PC-3 (cell line): ENCODE measurements around the gene MCHR1. TPM values are rescaled to one million over a fixed set of nuclear protein-coding genes. Genes with fewer than 3 reads are reported as not detected.

Source experiments
- ATAC-seq: fragments of 200-7000 bp; cut with Tn5 transposase; 2 replicates; pipeline ENCODE4 v1.9.1; 2020; ENCODE audit warnings: mild to moderate bottlenecking, moderate library complexity
- BruUV-seq: library from RNA; stranded (reverse); fragments of 400-500 nt; replicated peaks from 2 replicates; lab custom pipeline; 2021; lab: Mats Ljungman, UMichigan
- CTCF ChIA-PET: fragments of 300-600 bp; sonication (Branson Sonifier 250); formaldehyde crosslinking; loops from one replicate; lab custom pipeline; 2022; ENCODE audit warnings: antibody characterized with exemption; lab: Charles Lee
- POLR2A ChIA-PET: fragments of 300-600 bp; sonication (Branson Sonifier 250); formaldehyde crosslinking; loops from one replicate; lab custom pipeline; 2022; ENCODE audit warnings: antibody characterized with exemption; ENCODE audit not compliant: unreplicated experiment; lab: Charles Lee
- DNase-seq: peaks from one replicate; pipeline ENCODE4 v3.0.0-alpha.2; 2015
- H2AFZ ChIP-seq: fragments of 300-600 bp; sonication (generic); 2 replicates; pipeline ENCODE4 v1.6.0; 2016; ENCODE audit warnings: antibody characterized with exemption, low read length
- H3F3A ChIP-seq: fragments of 300-600 bp; sonication (generic); one replicate; pipeline ENCODE4 v1.6.0; 2017; ENCODE audit warnings: antibody characterized with exemption, low read length, control low read depth, mild to moderate bottlenecking; ENCODE audit not compliant: unreplicated experiment
- H3K27ac ChIP-seq: fragments of 300-600 bp; sonication (generic); 2 replicates; pipeline ENCODE4 v1.5.1; 2016; ENCODE audit warnings: mild to moderate bottlenecking, low read length
- H3K27me3 ChIP-seq: fragments of 300-600 bp; sonication (generic); 2 replicates; pipeline ENCODE4 v1.6.1; 2016; ENCODE audit warnings: low read length, mixed read lengths
- H3K36me3 ChIP-seq: fragments of 300-600 bp; sonication (generic); 2 replicates; pipeline ENCODE4 v1.6.1; 2016; ENCODE audit warnings: low read depth, mixed run types, low read length, mixed read lengths
- H3K4me1 ChIP-seq: fragments of 300-600 bp; sonication (generic); 2 replicates; pipeline ENCODE4 v1.5.1; 2016; ENCODE audit warnings: low read length; ENCODE audit not compliant: insufficient read depth
- H3K4me2 ChIP-seq: fragments of 300-600 bp; sonication (generic); 2 replicates; pipeline ENCODE4 v1.6.0; 2016; ENCODE audit warnings: low read length
- H3K4me3 ChIP-seq: fragments of 300-600 bp; sonication (generic); 2 replicates; pipeline ENCODE4 v1.5.1; 2016; ENCODE audit warnings: mild to moderate bottlenecking, low read length, mixed read lengths
- H3K79me2 ChIP-seq: fragments of 300-600 bp; sonication (generic); 2 replicates; pipeline ENCODE4 v1.6.1; 2017; ENCODE audit warnings: low read length, mixed read lengths
- H3K9ac ChIP-seq: fragments of 300-600 bp; sonication (generic); 2 replicates; pipeline ENCODE4 v1.6.0; 2016; ENCODE audit warnings: mild to moderate bottlenecking, low read length
- H3K9me2 ChIP-seq: fragments of 300-600 bp; sonication (generic); replicated peaks from 2 replicates; pipeline ENCODE4 v1.6.1; 2016; ENCODE audit warnings: mixed run types, low read length, mixed read lengths
- H3K9me3 ChIP-seq: fragments of 300-600 bp; sonication (generic); 2 replicates; pipeline ENCODE4 v1.6.1; 2016; ENCODE audit warnings: low read length, mixed read lengths
- H4K20me1 ChIP-seq: fragments of 300-600 bp; sonication (generic); 2 replicates; pipeline ENCODE4 v1.6.1; 2016; ENCODE audit warnings: low read length, mixed read lengths
- CTCF ChIP-seq: fragments of 300-600 bp; sonication (generic); conservative IDR thresholded peaks from 2 replicates; pipeline ENCODE4 v1.5.1; 2017; ENCODE audit warnings: antibody characterized with exemption, low read depth, mild to moderate bottlenecking, low read length
- EZH2 ChIP-seq: fragments of 300-600 bp; sonication (generic); IDR thresholded peaks from one replicate; pipeline ENCODE4 v1.6.1; 2017; ENCODE audit warnings: antibody characterized with exemption, mild to moderate bottlenecking, low read length; ENCODE audit not compliant: unreplicated experiment
- EZH2phosphoT487 ChIP-seq: fragments of 300-600 bp; sonication (generic); IDR thresholded peaks from 2 replicates; pipeline ENCODE4 v1.6.1; 2018; ENCODE audit warnings: mild to moderate bottlenecking, antibody characterized with exemption, low read length, borderline replicate concordance
- intact Hi-C: fragments of 100-400 bp; cut with micrococcal nuclease; formaldehyde crosslinking; loops from 2 replicates; pipeline ENCODE4 v1.9.0; 2023
- total RNA-seq: library from RNA; depleted of rRNA; stranded (reverse); fragments of >200 nt; gene quantifications from 2 replicates; pipeline ENCODE4 v1.2.3, GENCODE V29; 2014

The MCHR1 gene
- total RNA-seq, 1 experiment from 2014 or later = not detected

DNA sequence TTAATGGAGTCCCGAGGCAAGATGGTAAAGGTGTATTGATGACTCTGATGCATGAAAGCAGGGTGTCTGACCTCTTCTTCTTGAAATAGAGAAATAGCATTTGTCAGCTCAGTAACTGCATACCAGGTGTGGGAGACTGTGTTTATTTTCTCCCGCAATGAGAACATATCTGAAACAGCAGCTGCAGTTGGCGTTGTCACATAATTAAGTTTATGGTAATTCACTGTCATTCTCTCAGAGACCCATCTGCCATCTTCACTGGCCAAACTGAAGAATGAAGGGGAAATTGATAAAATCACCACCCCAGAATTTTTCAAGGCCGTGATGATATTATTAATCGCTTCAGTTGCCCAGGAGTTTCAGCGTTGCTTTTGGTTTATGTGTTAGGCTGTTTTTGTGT, 20.1 kb upstream of the MCHR1 start:
- TF ChIP-seq EZH2phosphoT487 (no peak), CTCF (no peak), EZH2 (no peak)
- Histone ChIP-seq H3K27ac (no peak overlapping the region), H3K9ac (no peak overlapping the region), H3K4me1 (peaks cover 5% of the 10 kb centered on the region; the same call in 1 of the 2 replicates), H4K20me1 (no peaks in the 10 kb centered on the region), H3K79me2 (no peaks in the 10 kb centered on the region), H3K4me3 (no peak overlapping the region), H3K9me2 (no peaks in the 10 kb centered on the region), H3K9me3 (no peaks in the 10 kb centered on the region), H3K4me2 (no peak overlapping the region), H3K27me3 (no peaks in the 10 kb centered on the region), H3K36me3 (no peaks in the 10 kb centered on the region), H3F3A (no peaks in the 10 kb centered on the region), H2AFZ (no peak overlapping the region)
- ChIA-PET POLR2A (no interaction called here), CTCF (no interaction called here)
- no peak for ATAC-seq
- intact Hi-C loops = no loop called here
- DNase-seq = no peak
- no TSS peak for BruUV-seq

- Histone ChIP-seq H4K20me1 (no peaks in the 10 kb centered on the region), H3K36me3 (no peaks in the 10 kb centered on the region), H2AFZ (no peak overlapping the region), H3K9me3 (no peaks in the 10 kb centered on the region), H3K9ac (no peak overlapping the region), H3K9me2 (no peaks in the 10 kb centered on the region), H3K79me2 (no peaks in the 10 kb centered on the region), H3F3A (no peaks in the 10 kb centered on the region), H3K27ac (no peak overlapping the region), H3K4me2 (no peak overlapping the region), H3K4me1 (no peaks in the 10 kb centered on the region), H3K27me3 (no peaks in the 10 kb centered on the region), H3K4me3 (no peak overlapping the region)
- ChIA-PET CTCF (no interaction called here), POLR2A (no interaction called here)
- ATAC-seq = no peak
- no TSS peak for BruUV-seq
- DNase-seq = no peak
- TF ChIP-seq CTCF (no peak), EZH2 (no peak), EZH2phosphoT487 (no peak)
- intact Hi-C loops = no loop called here
Observed at GRCh38 chr22:40660730-40661129, 18.6 kb upstream of the MCHR1 start.

DNA sequence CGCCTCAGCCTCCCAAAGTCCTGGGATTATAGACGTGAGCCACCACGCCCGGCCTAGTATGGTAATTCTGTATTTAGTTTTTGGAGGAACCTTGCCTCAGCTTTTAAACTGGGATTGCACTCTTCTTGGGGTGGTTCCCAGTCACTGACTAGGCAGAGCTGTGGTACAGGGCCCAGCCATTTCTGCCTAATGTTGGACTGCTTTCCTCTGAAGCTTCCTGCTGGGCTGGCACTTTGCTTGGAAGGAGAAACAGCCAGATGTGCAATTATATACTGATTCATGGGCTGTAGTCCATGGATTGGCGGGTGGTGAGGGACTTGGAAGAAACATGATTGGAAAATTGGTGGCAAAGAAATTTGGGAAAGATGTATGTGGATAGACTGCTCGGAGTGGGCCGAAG, 17.6 kb upstream of the MCHR1 start:
- no peak overlapping the region for H2AFZ ChIP-seq
- BruUV-seq = no TSS peak
- H3K9me3 ChIP-seq = no peaks in the 10 kb centered on the region
- no peaks in the 10 kb centered on the region for H3K36me3 ChIP-seq
- H3K4me2 ChIP-seq = no peak overlapping the region
- no peaks in the 10 kb centered on the region for H4K20me1 ChIP-seq
- no peaks in the 10 kb centered on the region for H3K4me1 ChIP-seq
- H3K79me2 ChIP-seq = no peaks in the 10 kb centered on the region
- POLR2A ChIA-PET = no interaction called here
- H3K4me3 ChIP-seq = no peak overlapping the region
- H3F3A ChIP-seq = no peaks in the 10 kb centered on the region
- H3K9ac ChIP-seq = no peak overlapping the region
- H3K27ac ChIP-seq = no peak overlapping the region
- TF ChIP-seq EZH2 = no peak
- TF ChIP-seq EZH2phosphoT487 = no peak
- no peak for TF ChIP-seq CTCF
- intact Hi-C loops = no loop called here
- no peaks in the 10 kb centered on the region for H3K9me2 ChIP-seq
- DNase-seq = no peak
- ATAC-seq = no peak
- no peaks in the 10 kb centered on the region for H3K27me3 ChIP-seq
- CTCF ChIA-PET = no interaction called here
